Activated T-helper 9 cell treated with anti-CD3 and anti-CD28 coated beads, Interleukin-2, amount 50 U/mL, for 16 hours (primary cell): Measurements from ENCODE around the gene NR1I2.

Source experiments
- DNase-seq: peaks from one replicate; pipeline ENCODE4 v3.0.0-alpha.2; 2020; ENCODE audit warnings: low read depth

The NR1I2 gene

GRCh38 chr3:119819806-119820205 is 37.9 kb downstream of the NR1I2 start:
- DNase-seq = no peak

- no peak for DNase-seq
Observed at GRCh38 chr3:119825820-119826219, 43.9 kb downstream of the NR1I2 start.

GRCh38 chr3:119826711-119827608 is 45.1 kb downstream of the NR1I2 start:
- DNase-seq = no peak

GRCh38 chr3:119829420-119829819 is 47.5 kb downstream of the NR1I2 start:
- DNase-seq = no peak

GRCh38 chr3:119831022-119831421 is 49.1 kb downstream of the NR1I2 start:
- DNase-seq = no peak

GRCh38 chr3:119831941-119832371 is 50.1 kb downstream of the NR1I2 start:
- no peak for DNase-seq

- no peak for DNase-seq
Observed at GRCh38 chr3:119834754-119835370, 53.0 kb downstream of the NR1I2 start.

- no peak for DNase-seq
Observed at GRCh38 chr3:119835556-119835955, 53.7 kb downstream of the NR1I2 start.

GRCh38 chr3:119841808-119842471 is 60.0 kb downstream of the NR1I2 start:
- no peak for DNase-seq

GRCh38 chr3:119849126-119849525 is 67.2 kb downstream of the NR1I2 start:
- no peak for DNase-seq

GRCh38 chr3:119856695-119857094 is 74.8 kb downstream of the NR1I2 start:
- DNase-seq = no peak

GRCh38 chr3:119858957-119859356 is 77.1 kb downstream of the NR1I2 start:
- no peak for DNase-seq

GRCh38 chr3:119859728-119860127 is 77.8 kb downstream of the NR1I2 start:
- DNase-seq = no peak

- DNase-seq = no peak
Observed at GRCh38 chr3:119861681-119862080, 79.8 kb downstream of the NR1I2 start.

- no peak for DNase-seq
Observed at GRCh38 chr3:119862616-119863015, 80.7 kb downstream of the NR1I2 start.

- DNase-seq = no peak
Observed at GRCh38 chr3:119864476-119864875, 82.6 kb downstream of the NR1I2 start.
